Activated effector memory CD4-positive, alpha-beta T cell treated with anti-CD3 and anti-CD28 coated beads, Interleukin-2, amount 50 U/mL, for 16 hours (primary cell): ENCODE results near the gene TTC8.

Source experiments
- DNase-seq: peaks from one replicate; pipeline ENCODE4 v3.0.0-alpha.2; 2020

The TTC8 gene

GRCh38 chr14:88870777-88871176, 46.3 kb downstream of the TTC8 start:
- DNase-seq: no peak

GRCh38 chr14:88871429-88871828, 47.0 kb downstream of the TTC8 start:
- DNase-seq: no peak

- DNase-seq: no peak
These were observed 48.5 kb downstream of the TTC8 start for GRCh38 chr14:88872976-88873375.

GRCh38 chr14:88877192-88877591, 52.7 kb downstream of the TTC8 start:
- no peak for DNase-seq

- no peak for DNase-seq
These were observed 54.6 kb downstream of the TTC8 start for GRCh38 chr14:88879022-88879421.

- no peak for DNase-seq
These were observed 57.8 kb downstream of the TTC8 start for GRCh38 chr14:88882236-88882635.

- DNase-seq: no peak
These were observed 70.7 kb downstream of the TTC8 start for GRCh38 chr14:88895116-88895515.

DNA sequence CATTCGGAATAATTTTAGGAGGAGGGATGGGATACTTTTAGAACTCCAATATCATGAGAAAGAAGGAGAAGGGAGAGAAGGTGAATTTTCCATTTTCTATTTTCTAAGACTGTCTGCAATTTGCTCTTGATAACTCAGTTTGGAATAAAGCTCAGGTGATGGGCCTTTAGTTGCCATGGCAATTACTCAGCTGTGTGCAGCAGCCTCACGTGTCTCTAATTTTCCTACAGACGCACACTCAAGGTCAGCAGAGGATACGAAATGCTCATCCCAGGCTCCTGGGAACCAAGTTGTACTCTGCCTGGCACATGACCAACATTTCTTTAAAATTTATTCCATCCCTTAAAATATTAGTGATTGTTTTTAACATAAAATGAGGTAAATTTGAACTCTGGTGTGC, 76.7 kb downstream of the TTC8 start:
- DNase-seq: no peak

DNA sequence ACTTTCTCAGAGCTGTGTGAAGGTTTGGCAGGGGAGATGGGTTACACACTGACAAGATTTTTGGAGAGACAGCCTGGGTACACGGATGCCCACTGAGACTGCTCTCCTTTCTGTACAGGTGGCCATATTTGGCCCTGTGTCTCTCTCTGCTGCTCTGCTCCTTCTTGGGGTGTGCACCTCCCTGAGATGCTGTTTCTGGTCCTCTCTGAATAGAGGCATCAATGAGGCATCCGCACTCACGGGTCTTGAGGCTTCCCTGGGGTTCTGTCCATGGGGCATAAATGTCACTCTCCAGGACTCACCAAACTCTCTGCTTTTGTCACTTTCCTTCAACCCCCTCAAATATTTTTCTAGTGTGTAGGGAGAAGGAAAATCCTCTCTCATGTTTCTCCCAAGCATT, 77.5 kb downstream of the TTC8 start:
- DNase-seq: no peak

DNA sequence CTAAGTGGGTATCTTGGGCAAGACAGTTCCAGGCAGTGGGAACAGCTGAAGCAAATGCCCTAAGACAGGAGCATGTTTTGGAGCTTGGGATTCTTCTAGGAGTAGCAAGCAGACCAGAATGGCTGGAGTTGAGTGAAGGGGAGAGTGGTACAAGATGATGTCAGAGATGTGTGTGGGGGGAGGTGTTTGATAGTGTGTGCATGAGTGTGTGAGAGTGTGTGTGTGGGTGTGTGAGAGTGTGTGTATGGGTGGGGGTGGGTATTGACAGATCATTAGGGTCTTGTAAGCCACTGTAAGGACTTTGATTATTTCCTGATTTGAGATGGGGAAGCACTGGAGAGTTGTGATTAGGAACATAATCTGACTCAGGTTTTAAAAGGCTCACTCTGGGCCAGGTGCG, 78.4 kb downstream of the TTC8 start:
- DNase-seq: no peak

DNA sequence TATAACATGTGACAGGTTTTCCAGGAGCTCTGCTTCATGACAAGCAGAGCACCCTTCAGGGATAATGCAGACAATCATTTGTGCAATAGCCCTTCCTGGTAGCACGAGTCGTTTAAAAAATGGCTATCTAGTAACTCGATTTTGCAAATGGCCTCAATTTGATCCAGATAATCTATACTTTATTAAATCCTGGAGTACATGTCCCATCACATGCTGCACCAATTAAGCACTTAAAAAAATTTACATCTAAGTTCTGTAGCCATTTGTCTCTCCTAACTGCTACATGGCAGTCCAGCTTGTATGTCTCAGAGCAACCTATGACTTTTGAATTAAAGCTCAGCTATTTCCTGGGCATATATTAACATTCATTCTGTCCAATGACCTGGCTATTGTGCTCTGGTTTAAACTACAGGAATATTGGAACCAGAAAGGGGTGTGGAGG, 79.8 kb downstream of the TTC8 start:
- no peak for DNase-seq

DNA sequence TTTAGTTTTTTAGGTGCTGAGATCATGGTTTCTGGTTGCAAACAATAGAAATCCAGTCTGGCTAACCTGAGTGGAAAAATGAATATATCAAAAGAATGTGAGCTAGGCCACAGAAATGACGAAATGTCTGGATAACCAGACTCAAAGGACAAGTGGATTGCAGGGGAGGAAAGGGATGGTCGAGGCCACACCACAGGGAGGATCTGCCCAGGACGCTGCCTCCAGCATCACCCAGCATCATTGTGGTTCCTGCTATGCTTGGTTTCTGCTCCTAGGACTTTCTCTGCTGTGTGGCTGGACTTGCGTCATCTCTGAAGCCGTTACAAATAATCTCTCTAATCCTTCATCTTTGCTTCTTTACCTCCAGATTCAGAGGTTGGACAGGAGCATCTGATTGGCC, 80.4 kb downstream of the TTC8 start:
- DNase-seq: no peak

GRCh38 chr14:88908216-88908615, 83.8 kb downstream of the TTC8 start:
- no peak for DNase-seq

- DNase-seq: no peak
These were observed 85.9 kb downstream of the TTC8 start for GRCh38 chr14:88910386-88910785.

DNA sequence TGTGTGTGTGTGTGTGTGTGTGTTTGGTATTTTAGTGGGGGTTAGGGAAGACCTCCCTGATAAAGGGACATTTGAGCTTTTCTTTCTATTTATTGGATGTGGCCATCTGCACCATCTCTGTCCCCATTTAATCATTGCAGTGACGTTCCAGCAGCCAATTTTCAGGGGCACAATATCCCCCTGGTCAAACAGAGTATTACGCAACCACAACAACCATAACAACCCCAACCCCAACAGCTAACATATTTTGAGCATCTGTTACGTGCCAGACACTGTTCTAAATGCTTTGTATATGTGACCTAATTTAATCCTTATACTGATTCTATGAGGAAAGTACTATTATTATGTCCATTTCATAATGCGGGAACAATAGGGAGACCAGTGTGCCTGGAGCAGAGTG, 87.4 kb downstream of the TTC8 start:
- DNase-seq: no peak

DNA sequence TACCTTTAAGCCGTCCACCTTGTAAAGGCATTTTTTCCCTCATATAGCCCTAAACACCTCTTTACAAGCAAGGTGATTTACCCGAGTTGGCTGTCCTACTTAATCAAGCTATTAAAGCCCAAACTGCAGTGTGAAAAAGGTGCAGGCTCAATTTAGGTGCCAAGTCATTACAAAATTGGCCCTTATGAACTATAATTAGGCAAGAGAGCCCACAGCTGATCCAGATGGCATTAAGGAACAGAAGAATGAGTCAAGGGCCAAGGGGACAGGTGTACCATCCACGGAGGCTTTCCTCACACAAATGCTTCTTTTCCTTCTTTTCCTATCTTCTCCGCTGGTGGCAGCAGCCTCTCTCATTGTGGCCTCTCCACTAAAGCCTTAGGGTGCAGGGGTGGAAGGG, 90.5 kb downstream of the TTC8 start:
- DNase-seq: no peak

DNA sequence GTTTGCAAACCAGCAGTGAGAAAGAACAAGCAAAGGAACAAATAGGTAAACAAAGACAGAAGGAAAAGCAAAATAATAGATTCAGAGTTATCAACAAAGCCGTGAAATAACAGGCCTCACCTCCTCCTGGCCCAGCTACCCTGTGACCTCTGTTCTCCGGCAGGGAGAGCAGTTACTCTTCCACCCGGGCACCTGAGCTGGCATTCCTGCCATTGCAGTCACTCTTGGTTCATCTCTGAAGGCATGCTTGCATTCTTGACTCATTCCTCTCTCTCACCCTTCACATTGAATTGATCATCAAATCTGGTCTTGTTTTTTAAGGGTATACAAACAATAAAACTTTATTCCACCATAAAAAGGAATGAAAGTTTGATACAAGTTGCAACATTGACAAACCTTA, 95.1 kb downstream of the TTC8 start:
- DNase-seq: no peak
